Left cardiac atrium (tissue), 4 donors: Measurements from ENCODE around the gene CHST1. TPM values are rescaled to one million over a fixed set of nuclear protein-coding genes. Genes with fewer than 3 reads are reported as not detected.
A peak's percentile ranks its signal among the peaks of the same experiment; 100 is the strongest.

Experiments
- ATAC-seq, 2 donors: fragments of 200-7000 bp; cut with Tn5 transposase; one replicate each; pipeline ENCODE4 v1.9.1; 2020; ENCODE audit warnings: mild to moderate bottlenecking in 2 of 2, moderate library complexity in 2 of 2
- DNase-seq: peaks from one replicate; pipeline ENCODE4 v3.0.0-alpha.2; 2020
- intact Hi-C, 2 donors: fragments of 100-400 bp; cut with DNase I; formaldehyde crosslinking; loops; one replicate each; pipeline versions ENCODE4 v1.14.1 to v1.15.1; 2022 to 2023
- total RNA-seq, 2 donors: library from RNA; stranded (reverse); fragmentation: NEBNext Ultra II Directional; extraction: Animal tissue kit (Norgen Biotek cat#: 25700); gene quantifications; one replicate each; pipeline ENCODE4 v1.2.1, GENCODE V29; 2021
- donor health status: DM: no; HTN: yes; CAD: no.
- donor health status: DM: no; HTN: yes; CAD: no; lungs with severe emphysema.
- donor health status: DM: yes; HTN: yes; CAD: no.
- donor health status: Dilated cardiomyopathy.

Gene CHST1
- total RNA-seq, 2 donors from 2014 or later: 3.2 to 3.5 TPM

GRCh38 chr11:45651156-45651555 lies 14.3 kb downstream of the CHST1 start:
- intact Hi-C loops: loop anchor here (10.0 kb wide), 4 partner anchors 96 to 276 kb away; no protein-coding TSS in a partner anchor
- no peak for ATAC-seq
- DNase-seq: no peak

- ATAC-seq (no peak), DNase-seq (no peak)
- intact Hi-C loops: loop anchor here (10.0 kb wide), 4 partner anchors 96 to 276 kb away; no protein-coding TSS in a partner anchor
These were observed 15.0 kb downstream of the CHST1 start for GRCh38 chr11:45650166-45651095.

- no peak for ATAC-seq
- intact Hi-C loops: loop anchor here (10.0 kb wide), 4 partner anchors 95 to 275 kb away; no protein-coding TSS in a partner anchor
- DNase-seq: no peak
These were observed 15.8 kb downstream of the CHST1 start for GRCh38 chr11:45649544-45650165.

- DNase-seq: no peak
- intact Hi-C loops: no loop called here
- no peak for ATAC-seq
These were observed 16.5 kb downstream of the CHST1 start for GRCh38 chr11:45648931-45649330.

GRCh38 chr11:45647786-45648185 lies 17.6 kb downstream of the CHST1 start:
- peak in 1 of 2 donors; percentile 17 for ATAC-seq
- DNase-seq: no peak
- intact Hi-C loops: no loop called here

- ATAC-seq (no peak), DNase-seq (no peak)
- intact Hi-C loops: no loop called here
These were observed 18.1 kb downstream of the CHST1 start for GRCh38 chr11:45647329-45647728.

GRCh38 chr11:45646275-45646927 lies 19.0 kb downstream of the CHST1 start:
- intact Hi-C loops: no loop called here
- ATAC-seq (peak; percentile 34 to 43), DNase-seq (no peak)

GRCh38 chr11:45644981-45645889 lies 20.2 kb downstream of the CHST1 start:
- no peak for ATAC-seq
- intact Hi-C loops: no loop called here

GRCh38 chr11:45643598-45644260 lies 21.7 kb downstream of the CHST1 start:
- no peak for DNase-seq
- intact Hi-C loops: no loop called here
- ATAC-seq: no peak

More at GRCh38 chr11:45644981-45645889, 20.2 kb downstream of the CHST1 start:
- no peak for DNase-seq

- intact Hi-C loops: no loop called here
- DNase-seq: no peak
- ATAC-seq: no peak
These were observed 23.5 kb downstream of the CHST1 start for GRCh38 chr11:45641961-45642360.

- DNase-seq (no peak), ATAC-seq (no peak)
- intact Hi-C loops: no loop called here
These were observed 27.4 kb downstream of the CHST1 start for GRCh38 chr11:45638051-45638450.

- no peak for DNase-seq
- no peak for ATAC-seq
- intact Hi-C loops: no loop called here
These were observed 29.5 kb downstream of the CHST1 start for GRCh38 chr11:45635907-45636306.

- ATAC-seq (no peak), DNase-seq (no peak)
- intact Hi-C loops: no loop called here
These were observed 39.8 kb downstream of the CHST1 start for GRCh38 chr11:45625611-45626010.

GRCh38 chr11:45624095-45624494 lies 41.3 kb downstream of the CHST1 start:
- ATAC-seq: no peak
- DNase-seq: no peak
- intact Hi-C loops: no loop called here

- no peak for DNase-seq
- ATAC-seq: no peak
- intact Hi-C loops: no loop called here
These were observed 42.6 kb downstream of the CHST1 start for GRCh38 chr11:45622861-45623260.

- intact Hi-C loops: no loop called here
- ATAC-seq: no peak
- no peak for DNase-seq
These were observed 43.1 kb downstream of the CHST1 start for GRCh38 chr11:45622283-45622682.

GRCh38 chr11:45621588-45621987 lies 43.8 kb downstream of the CHST1 start:
- intact Hi-C loops: no loop called here
- ATAC-seq (no peak), DNase-seq (no peak)

- intact Hi-C loops: no loop called here
- ATAC-seq (no peak), DNase-seq (no peak)
These were observed 45.2 kb downstream of the CHST1 start for GRCh38 chr11:45620243-45620642.
